KOPT-K1 (cell line): ENCODE measurements around the gene NEU4.
"Not testable (repeated sequence)": the region's sequence is repeated elsewhere in the genome, so short reads cannot be mapped to it uniquely, and the experiment has no call there.

Experiments
- H3K27ac ChIP-seq: fragments of 200-600 bp; sonication (generic); 2 replicates; pipeline ENCODE4 v1.5.1; 2016; ENCODE audit warnings: antibody characterized with exemption, mild to moderate bottlenecking, low read depth, low read length; ENCODE audit not compliant: poor library complexity, severe bottlenecking
- H3K36me3 ChIP-seq: fragments of 200-600 bp; sonication (generic); 2 replicates; pipeline ENCODE4 v1.5.1; 2017; ENCODE audit warnings: antibody characterized with exemption, mild to moderate bottlenecking, low read length, moderate library complexity; ENCODE audit not compliant: insufficient read depth
- H3K9me3 ChIP-seq: fragments of 200-600 bp; sonication (generic); 2 replicates; pipeline ENCODE4 v1.5.1; 2017; ENCODE audit warnings: antibody characterized with exemption, low read length, mild to moderate bottlenecking; ENCODE audit not compliant: insufficient read depth, poor library complexity, severe bottlenecking

Gene NEU4, protein sequence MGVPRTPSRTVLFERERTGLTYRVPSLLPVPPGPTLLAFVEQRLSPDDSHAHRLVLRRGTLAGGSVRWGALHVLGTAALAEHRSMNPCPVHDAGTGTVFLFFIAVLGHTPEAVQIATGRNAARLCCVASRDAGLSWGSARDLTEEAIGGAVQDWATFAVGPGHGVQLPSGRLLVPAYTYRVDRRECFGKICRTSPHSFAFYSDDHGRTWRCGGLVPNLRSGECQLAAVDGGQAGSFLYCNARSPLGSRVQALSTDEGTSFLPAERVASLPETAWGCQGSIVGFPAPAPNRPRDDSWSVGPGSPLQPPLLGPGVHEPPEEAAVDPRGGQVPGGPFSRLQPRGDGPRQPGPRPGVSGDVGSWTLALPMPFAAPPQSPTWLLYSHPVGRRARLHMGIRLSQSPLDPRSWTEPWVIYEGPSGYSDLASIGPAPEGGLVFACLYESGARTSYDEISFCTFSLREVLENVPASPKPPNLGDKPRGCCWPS

DNA sequence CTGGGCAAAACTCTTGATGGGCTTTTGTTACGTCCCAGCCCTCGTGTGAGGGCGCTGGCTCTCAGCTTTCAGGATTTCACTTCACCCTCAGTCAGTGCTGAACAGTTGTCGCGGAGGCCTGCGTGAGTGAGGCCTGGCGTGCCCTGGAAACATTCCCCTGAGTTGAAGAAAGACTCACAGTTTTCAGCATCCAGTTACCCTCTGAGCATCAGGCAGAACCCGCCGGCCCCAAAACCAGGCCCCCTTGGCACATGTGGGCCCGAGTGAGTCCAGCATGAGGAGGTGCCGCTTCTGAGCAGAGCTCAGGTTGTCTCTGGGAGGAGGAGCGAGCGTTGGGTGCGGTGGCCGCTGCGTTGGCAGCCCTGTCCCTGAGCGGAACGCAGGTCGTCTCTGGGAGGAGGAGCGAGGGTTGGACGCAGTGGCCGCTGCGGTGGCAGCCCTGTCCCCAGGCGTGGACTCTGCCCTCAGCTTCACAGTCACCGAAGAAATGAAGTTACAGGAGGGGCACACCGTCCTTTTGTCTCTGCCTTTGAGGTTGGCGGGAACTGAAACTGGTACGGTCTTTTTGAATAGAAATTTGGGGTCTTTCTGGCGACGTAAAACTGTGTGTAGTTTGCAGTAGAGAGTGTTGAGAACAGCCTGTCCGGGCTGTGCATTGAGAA is at the start of gene NEU4:
NEU4 (plus strand) TSS at position 473 of the 662 bp plus-strand sequence. CDS start 5,292 bp downstream, outside the sequence.
- no peaks in the 10 kb centered on the region for H3K9me3 ChIP-seq
- no peaks in the 10 kb centered on the region for H3K36me3 ChIP-seq
- no peak within 1 kb of the TSS for H3K27ac ChIP-seq

DNA sequence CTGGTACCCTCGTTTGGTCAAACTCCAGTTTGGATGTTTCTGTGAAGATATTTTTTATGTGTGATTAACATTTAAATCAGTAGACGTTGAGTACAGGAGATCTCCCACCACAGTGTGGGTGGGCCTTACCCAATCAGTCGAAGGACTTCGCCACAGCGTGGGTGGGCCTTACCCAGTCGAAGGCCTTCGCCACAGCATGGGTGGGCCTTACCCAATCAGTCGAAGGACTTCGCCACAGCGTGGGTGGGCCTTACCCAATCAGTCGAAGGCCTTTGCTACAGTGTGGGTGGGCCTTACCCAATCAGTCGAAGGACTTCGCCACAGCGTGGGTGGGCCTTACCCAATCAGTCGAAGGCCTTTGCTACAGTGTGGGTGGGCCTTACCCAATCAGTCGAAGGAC is 49.1 kb upstream of the NEU4 start:
- H3K9me3 ChIP-seq, H3K27ac ChIP-seq: not testable (repeated sequence)
- peaks cover 67% of the 10 kb centered on the region for H3K36me3 ChIP-seq

DNA sequence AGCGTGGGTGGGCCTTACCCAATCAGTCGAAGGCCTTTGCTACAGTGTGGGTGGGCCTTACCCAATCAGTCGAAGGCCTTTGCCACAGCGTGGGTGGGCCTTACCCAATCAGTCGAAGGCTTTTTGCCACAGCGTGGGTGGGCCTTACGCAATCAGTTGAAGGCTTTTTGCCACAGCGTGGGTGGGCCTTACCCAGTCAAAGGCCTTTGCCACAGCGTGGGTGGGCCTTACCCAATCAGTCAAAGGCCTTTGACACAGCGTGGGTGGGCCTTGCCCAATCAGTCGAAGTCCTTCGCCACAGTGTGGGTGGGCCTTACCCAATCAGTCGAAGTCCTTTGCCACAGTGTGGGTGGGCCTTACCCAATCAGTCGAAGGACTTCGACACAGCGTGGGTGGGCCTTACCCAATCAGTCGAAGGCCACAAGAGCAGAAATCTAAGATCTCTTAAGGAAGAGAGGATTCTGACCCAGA is 48.7 kb upstream of the NEU4 start:
- Histone ChIP-seq H3K9me3 (peaks cover 5% of the 10 kb centered on the region), H3K36me3 (peaks cover 63% of the 10 kb centered on the region), H3K27ac (no peak overlapping the region)

DNA sequence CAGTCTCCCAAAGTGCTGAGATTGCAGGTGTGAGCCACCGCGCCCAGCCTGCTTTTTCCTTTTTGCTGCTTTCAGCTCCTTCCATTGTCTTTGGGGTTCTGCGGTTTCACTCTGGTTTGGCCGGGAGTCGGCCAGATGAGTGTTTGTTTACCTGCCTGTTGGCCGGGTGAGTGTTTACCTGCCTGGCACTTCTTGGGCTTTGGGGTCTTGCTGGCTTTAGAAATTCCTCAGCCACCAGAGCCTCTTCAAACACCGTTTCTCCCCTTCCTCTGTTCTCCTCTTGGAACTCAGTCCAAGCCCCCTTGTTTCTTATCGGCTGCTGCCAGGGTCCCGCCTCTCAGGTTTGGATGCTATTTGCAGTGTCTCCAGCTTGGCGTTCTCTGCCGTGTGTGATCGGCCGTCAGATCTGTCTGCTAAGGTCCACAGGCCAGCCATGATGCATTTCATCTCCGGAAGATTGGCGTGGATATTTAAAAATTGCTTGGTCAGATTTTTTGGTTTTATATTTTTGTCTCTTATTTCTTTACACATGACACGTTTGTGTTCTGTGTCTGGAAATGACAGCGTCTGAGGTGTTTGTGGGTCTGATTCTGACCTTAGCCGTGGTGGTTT is 46.6 kb upstream of the NEU4 start:
- Histone ChIP-seq H3K27ac (peak overlapping the region; percentile 17), H3K36me3 (peaks cover 42% of the 10 kb centered on the region), H3K9me3 (peaks cover 5% of the 10 kb centered on the region)

DNA sequence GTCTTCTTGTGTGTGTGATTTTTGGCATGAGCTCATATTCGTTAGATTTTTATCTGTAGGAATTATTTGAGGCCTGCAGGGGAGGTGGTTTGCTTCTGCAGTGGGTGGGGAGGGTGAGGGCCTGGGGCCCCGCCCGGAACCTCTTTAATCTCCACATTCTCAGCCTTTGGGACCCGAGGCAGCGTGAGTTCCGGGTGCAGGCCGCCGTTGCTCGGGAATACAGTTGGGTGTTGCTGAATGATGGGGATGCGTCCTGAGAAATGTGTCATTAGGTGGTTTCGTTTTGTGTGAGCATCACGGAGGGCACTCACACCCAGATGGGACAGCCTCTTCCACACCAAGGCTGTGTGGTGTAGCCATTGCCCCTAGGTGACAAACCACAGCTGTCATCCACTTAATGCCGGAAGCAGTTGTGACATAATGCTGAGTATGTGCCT is 46.0 kb upstream of the NEU4 start:
- Histone ChIP-seq H3K36me3 (peaks cover 36% of the 10 kb centered on the region), H3K27ac (peak overlapping the region; percentile 17), H3K9me3 (peaks cover 5% of the 10 kb centered on the region)

DNA sequence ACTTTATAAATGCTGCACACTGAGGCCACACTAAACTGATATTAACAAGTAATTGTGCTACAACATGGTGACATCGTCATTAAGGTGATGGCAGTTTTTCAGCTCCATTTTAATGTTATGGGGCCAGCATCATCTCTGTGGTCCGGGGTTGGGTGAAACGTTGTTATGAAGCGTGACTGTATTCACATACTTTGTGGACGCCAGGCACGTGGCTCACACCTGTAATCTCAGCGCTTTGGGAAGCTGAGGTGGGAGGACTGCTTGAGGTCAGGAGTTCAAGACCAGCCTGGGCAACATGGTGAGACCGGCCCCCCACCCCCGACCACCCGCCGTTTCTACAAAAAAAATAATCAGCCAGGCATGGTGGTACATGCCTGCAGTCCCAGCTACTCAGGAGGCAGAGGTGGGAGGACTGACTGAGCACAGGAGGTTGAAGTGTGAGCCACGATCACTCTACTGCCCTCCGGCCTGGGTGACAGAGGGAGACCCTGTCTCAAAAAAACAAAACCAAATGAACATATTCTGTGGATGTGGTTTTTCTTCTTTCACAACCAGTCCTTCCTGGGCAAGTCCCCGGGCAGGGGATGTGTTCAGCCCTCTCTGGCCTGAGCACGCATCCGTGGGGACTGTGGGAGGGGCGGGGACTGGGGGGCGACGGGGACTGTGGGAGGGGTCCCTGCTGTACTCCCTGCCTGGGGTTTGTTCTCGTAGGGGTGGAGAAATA is 45.3 kb upstream of the NEU4 start:
- peaks cover 5% of the 10 kb centered on the region for H3K9me3 ChIP-seq
- H3K36me3 ChIP-seq, result peaks cover 29% of the 10 kb centered on the region
- H3K27ac ChIP-seq, result no peak overlapping the region

DNA sequence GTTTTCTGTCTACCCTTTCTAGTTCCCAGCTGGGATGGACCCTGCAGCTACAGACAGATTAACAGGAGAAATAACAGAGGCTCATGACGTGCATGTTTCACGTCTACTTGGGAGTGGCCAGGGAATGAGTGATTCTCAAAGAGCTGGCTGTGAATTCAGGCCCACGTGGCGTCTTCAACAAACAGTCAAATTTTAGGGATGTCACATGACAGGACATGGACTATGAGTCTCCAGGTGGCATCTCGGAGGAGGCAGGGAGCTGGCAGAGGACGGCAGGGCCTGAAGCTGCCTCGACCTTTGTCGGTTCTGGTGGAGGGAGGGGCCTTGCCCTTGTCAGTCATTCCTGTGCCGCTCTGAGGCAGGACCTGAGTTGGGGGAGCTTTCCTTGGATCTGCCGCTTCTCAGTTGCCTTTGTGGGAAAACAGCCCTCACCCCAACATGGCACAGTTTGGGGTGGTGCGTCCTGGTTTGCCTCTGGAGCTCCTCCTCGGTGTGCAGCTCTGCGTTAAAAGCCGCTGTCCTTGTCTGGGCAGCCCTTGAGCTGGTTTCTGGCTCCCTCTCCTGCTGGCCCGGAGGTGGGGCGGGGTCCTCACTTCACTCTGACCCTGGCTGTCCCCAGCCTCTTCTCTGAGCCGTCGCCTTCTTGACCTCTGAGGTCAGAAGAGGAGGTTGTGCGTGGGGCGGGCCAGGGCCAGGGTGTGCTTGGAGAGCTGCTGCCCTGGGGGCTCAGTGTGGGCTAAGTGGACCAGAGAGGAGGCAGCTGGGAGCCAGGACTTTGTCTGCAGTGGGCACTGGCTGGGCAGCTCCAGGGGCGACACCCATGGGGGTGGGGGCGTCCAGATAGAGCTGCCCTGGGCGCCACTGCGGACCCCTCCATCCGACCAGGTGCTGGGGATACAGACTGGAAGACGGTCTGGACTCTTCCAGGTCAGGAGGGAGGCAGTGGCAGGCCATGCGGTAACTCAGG is 44.4 kb upstream of the NEU4 start:
- Histone ChIP-seq H3K27ac (no peak overlapping the region), H3K36me3 (peaks cover 22% of the 10 kb centered on the region), H3K9me3 (peaks cover 5% of the 10 kb centered on the region)

DNA sequence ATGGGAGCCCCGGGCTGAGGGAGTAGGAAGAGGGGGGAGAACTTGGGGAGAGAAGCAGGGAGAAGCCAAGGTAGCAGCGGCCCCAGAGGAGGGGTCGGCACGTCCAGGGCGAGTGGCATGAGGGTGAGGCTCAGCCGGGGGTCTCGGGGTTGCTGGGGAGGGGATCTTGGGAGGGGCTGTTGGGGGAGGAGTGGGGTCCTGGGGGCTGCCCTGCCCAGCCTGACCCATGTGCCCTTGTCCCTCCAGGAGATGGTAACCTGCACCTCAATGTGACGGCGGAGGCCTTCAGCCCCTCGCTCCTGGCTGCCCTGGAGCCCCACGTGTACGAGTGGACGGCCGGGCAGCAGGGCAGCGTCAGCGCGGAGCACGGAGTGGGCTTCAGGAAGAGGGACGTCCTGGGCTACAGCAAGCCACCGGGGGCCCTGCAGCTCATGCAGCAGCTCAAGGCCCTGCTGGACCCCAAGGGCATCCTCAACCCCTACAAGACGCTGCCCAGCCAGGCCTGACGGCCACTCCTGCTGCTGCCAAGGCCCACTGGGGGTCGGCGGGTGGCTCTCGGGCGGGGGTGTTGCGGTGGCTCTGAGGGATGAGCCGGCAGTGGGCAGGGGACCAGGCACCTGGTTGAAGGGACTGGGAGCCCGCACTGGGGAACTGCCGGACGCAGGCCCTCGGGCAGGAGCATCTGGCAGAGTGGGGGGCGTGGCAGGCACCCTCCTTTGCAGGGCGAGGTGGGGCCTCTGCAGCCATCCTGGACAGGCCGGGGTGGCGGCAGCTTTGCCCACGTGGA is 41.3 kb upstream of the NEU4 start:
- H3K27ac ChIP-seq, result no peak overlapping the region
- H3K36me3 ChIP-seq, result peaks cover 4% of the 10 kb centered on the region; the same call in 1 of the 2 replicates
- no peaks in the 10 kb centered on the region for H3K9me3 ChIP-seq

DNA sequence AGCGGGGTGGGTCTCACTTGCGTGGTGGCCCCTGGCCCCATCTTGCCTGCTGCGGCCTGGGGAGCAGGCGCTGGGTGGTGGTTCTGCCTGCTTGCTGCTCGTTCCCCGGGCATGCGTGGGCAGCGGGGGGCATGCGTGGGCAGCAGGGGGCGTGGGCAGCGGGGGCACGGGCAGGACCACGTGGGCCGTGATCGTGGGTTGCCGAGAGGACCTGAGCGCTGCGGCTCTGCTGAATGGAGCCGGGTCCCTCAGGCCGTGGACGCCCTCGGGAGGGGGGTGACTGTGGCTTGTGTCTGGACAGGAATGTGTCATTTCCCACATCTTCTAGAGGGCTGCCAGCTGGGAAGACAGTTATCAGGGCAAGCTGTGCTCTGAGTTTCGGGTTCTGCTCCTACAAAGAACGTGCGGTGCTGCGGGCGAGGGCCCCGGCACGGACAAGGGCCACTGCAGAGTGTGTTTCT is 40.7 kb upstream of the NEU4 start:
- peaks cover 4% of the 10 kb centered on the region; the same call in 1 of the 2 replicates for H3K36me3 ChIP-seq
- no peak overlapping the region for H3K27ac ChIP-seq
- no peaks in the 10 kb centered on the region for H3K9me3 ChIP-seq

DNA sequence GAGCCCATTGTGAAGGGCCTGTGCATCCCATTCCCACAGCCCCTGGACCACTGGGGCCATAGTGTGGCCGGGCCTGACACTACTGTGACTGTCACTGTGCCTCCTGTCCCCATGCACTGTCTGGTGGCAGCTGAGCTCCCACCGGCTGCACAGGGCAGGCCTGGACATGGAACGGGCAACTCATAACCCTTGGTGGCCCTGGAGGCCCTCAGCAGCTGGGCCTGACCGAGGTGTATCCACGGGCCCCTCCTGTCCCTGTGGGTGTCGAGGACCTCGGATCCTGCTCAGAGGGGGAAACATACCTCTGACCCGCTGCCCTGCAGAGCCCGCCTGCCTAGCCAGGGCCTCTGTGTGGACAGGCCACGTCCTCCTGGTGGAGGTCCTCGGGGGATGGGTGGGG is 40.1 kb upstream of the NEU4 start:
- no peaks in the 10 kb centered on the region for H3K9me3 ChIP-seq
- H3K36me3 ChIP-seq, result peaks cover 2% of the 10 kb centered on the region; the same call in 1 of the 2 replicates
- no peak overlapping the region for H3K27ac ChIP-seq

DNA sequence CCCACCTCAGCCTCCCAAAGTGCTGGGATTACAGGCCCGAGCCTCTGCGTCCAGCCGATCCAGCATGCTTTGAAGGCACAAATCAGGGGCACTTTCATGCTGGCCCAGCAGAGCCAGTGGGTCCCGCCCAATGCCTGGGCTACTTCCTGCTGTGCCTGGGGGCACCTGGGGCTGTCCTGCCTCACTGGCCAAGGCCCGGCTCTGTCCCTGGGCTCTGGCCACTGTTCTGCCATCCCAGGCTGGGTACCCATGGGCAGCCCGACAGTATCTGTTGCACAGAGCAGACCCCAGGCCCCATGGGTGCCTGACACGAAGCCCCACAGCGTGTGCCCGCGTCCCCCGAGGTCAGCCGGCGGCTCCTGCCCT is 39.2 kb upstream of the NEU4 start:
- Histone ChIP-seq H3K36me3 (no peaks in the 10 kb centered on the region; the same call in 1 of the 2 replicates), H3K9me3 (no peaks in the 10 kb centered on the region), H3K27ac (no peak overlapping the region)

DNA sequence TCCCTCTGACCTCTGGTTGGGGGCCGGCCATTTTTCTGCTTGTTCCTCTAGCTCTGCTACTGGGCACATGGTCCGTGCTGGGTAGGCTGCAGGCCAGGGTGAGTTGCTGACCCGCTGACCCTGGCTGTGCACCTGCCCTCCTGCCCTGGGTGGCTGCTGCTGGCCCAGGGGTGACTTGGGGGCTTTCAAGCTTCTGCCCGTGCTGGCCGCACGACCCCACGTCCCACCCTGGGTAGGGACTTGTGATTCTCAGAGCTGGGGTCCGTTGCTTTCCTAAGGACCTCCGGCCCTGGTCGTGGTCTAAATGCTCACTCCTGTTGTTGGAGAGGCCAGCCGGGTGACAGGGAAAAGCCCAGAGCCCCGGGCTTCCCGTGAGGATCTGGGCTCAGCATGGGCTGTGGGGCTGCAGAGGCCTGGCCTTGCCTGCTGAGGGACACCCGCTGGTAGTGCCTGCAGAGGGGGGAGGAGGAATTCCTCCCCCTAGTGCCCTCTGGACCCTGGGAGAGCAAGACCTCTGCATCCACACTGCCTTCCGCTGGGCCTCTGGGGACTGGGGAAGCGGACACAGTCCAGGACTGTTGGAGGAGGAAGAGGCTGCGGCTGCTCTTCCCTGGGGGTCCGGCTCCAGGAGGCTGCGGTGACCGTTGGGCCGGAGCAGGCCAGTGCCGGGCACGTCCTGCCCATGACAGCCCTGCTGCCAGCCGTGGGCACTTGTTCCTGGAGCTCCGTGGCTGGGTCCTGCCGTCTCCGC is 38.6 kb upstream of the NEU4 start:
- H3K9me3 ChIP-seq, result no peaks in the 10 kb centered on the region
- no peak overlapping the region for H3K27ac ChIP-seq

DNA sequence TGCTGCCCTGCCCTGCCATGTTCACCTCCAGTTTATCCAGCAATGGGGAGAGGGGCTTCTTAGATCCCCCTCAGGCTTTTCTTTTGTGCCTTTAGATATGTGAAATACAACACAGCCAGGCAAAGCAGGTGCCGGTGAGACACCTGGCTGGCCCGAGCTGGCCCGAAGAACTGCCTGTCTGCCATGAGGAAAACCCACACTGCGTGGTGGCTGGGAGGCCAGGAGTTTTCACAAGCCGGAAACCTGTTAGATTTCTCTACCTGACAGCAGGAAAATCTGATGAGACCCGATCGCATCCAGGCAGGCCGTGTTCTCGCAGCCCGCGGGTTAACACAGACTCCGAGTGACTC is 38.1 kb upstream of the NEU4 start:
- no peaks in the 10 kb centered on the region for H3K9me3 ChIP-seq
- H3K36me3 ChIP-seq, result no peaks in the 10 kb centered on the region; the same call in 1 of the 2 replicates
- no peak overlapping the region for H3K27ac ChIP-seq

More for the DNA sequence above, 38.6 kb upstream of the NEU4 start:
- no peaks in the 10 kb centered on the region; the same call in 1 of the 2 replicates for H3K36me3 ChIP-seq
